ENCODE measurements around the gene OR10H5. TPM values are rescaled to one million over a fixed set of nuclear protein-coding genes. Genes with fewer than 3 reads are reported as not detected.

OR10H5 gene, protein sequence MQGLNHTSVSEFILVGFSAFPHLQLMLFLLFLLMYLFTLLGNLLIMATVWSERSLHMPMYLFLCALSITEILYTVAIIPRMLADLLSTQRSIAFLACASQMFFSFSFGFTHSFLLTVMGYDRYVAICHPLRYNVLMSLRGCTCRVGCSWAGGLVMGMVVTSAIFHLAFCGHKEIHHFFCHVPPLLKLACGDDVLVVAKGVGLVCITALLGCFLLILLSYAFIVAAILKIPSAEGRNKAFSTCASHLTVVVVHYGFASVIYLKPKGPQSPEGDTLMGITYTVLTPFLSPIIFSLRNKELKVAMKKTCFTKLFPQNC
- total RNA-seq (2014; rRNA removed; shearing (Covaris generic)) = not detected in 2 replicates

DNA sequence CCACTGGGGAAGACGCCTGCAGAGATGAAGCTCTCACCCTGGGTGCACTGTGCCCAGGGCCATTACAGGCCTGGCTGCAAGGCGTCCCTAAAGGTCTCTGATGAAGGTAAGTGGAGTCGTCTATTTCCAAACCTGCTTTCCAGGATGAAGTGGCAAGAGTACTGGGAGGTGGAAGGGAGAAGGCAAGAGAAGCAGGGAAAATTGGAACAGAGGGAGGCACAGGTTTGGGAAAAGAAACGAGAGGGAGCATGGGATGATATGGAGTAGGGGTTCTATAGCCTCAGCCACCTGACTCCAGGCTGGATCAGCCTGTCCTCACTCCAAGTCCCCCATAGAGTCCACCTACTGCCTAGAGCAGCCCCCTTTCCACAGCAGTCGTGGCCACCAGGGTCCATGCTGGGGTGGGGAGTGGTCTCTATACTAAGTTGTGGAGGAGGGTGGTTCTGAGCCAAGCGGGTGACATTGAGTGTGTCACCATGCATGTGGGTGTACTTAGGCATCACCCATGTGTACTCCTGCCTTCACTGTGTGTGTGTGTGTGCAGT, at the start of gene OR10H5:
Gene OR10H5, plus strand, starts transcription at position 51 of the 545 bp plus-strand sequence. CDS start 6,388 bp downstream, outside the sequence.

DNA sequence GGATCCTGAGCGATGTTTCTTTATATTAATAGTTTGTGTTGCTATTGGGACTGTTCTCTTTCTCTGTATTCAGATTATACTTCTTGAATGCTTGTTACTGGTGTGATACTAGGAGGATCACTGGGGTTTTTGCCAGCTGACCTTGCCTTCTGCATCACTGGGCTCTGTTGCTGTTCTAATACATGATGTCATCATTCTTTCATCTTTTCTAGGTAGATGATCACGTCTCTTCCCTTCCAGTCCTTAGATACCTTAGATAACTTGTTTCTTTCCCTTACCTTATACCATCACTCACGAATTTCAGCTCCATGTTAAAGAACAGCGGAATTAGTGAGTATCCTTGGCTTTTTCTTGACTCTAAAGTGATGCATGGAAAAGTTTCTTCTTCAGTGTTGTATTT, 49.7 kb upstream of the OR10H5 start, which contains the start of gene OR10H3:
Gene OR10H3, plus strand, starts transcription at position 264 of the 400 bp plus-strand sequence. CDS start 3,408 bp downstream, outside the sequence.

DNA sequence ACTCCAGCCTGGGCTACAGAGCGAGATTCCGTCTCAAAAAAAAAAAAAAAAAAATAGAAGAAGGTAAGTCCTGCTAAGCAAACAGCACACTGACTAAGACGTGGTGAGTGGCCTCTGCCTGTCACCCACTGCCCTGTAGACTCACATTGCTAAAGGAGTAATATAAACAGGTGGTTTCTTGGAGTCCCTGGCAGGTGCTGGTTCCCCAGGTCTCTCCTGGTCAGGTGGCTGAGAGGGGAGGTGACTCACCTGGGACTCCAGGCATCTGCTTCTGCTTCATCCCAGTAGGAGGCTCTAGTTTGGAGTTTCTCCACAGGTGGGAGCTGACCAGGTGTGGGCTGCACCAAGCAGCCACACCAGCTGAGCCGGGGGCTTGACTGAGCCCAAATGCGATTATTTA, 27.8 kb downstream of the OR10H5 start, which contains the start of gene OR10H1:
Gene OR10H1, minus strand, starts transcription at position 359 of the 400 bp plus-strand sequence. CDS start 7,627 bp downstream, outside the sequence.

Other genes with a start within 250 kb of the OR10H5 start
- not detected in 2 replicates for gene CYP4F8, start 172.4 kb upstream of the OR10H5 start, total RNA-seq (2014; rRNA removed; shearing (Covaris generic))
- gene CYP4F3, start 146.8 kb upstream of the OR10H5 start, total RNA-seq (2014; rRNA removed; shearing (Covaris generic)) = 0.03 and 0.08 TPM in 2 replicates
- 0.53 and 1.2 TPM in 2 replicates for gene CYP4F12, start 114.6 kb upstream of the OR10H5 start, total RNA-seq (2014; rRNA removed; shearing (Covaris generic))
- gene OR10H2, start 59.6 kb upstream of the OR10H5 start, total RNA-seq (2014; rRNA removed; shearing (Covaris generic)) = not detected in 2 replicates
- gene OR10H3, start 49.7 kb upstream of the OR10H5 start, total RNA-seq (2014; rRNA removed; shearing (Covaris generic)) = not detected in 2 replicates
- not detected in 2 replicates for gene OR10H1, start 28.0 kb downstream of the OR10H5 start, total RNA-seq (2014; rRNA removed; shearing (Covaris generic))
- gene CYP4F2, start 110.4 kb downstream of the OR10H5 start, total RNA-seq (2014; rRNA removed; shearing (Covaris generic)) = 0.26 and 0.42 TPM in 2 replicates
- 0.58 and 0.72 TPM in 2 replicates for gene CYP4F11, start 146.9 kb downstream of the OR10H5 start, total RNA-seq (2014; rRNA removed; shearing (Covaris generic))
- gene OR10H4, start 161.3 kb downstream of the OR10H5 start, total RNA-seq (2014; rRNA removed; shearing (Covaris generic)) = not detected in 2 replicates

Measured in A375 (cell line).